ENCODE data around the gene GZMA.

GZMA gene

GRCh38 chr5:55102348-55102747 lies at the start of gene GZMA:
Gene GZMA, plus strand, starts transcription at chr5:55102646. Its CDS starts 37 bp downstream, at chr5:55102683.
- Histone ChIP-seq H3K9ac (ENCODE audit: low read depth in 1 of 2, low read length in 2 of 2) (no peak within 1 kb of the TSS), H3K27me3 (ENCODE audit: control insufficient read depth in 1 of 2, insufficient read depth in 2 of 2, low read length in 2 of 2) (no peaks in the 10 kb centered on the region), H3K27ac (ENCODE audit: low read depth, low read length) (no peak within 1 kb of the TSS), H3K36me3 (ENCODE audit: control insufficient read depth in 1 of 2, insufficient read depth in 2 of 2, low read length in 2 of 2) (no peaks in the 10 kb centered on the region), H3K4me1 (ENCODE audit: control insufficient read depth in 1 of 2, insufficient read depth in 2 of 2, low read length in 2 of 2) (no peaks in the 10 kb centered on the region), H3K4me3 (ENCODE audit: low read depth in 1 of 2, low read length in 2 of 2) (peak within 1 kb of the TSS in 1 of 2 donors; percentile 28), H3K9me3 (ENCODE audit: control insufficient read depth in 1 of 2, low read length in 2 of 2) (no peaks in the 10 kb centered on the region)

GRCh38 chr5:55055183-55055582 lies 47.3 kb upstream of the GZMA start:
- Histone ChIP-seq H3K9ac (ENCODE audit: low read depth in 1 of 2, low read length in 2 of 2) (no peak overlapping the region), H3K36me3 (ENCODE audit: control insufficient read depth in 1 of 2, insufficient read depth in 2 of 2, low read length in 2 of 2) (no peaks in the 10 kb centered on the region), H3K4me3 (ENCODE audit: low read depth in 1 of 2, low read length in 2 of 2) (no peak overlapping the region), H3K4me1 (ENCODE audit: control insufficient read depth in 1 of 2, insufficient read depth in 2 of 2, low read length in 2 of 2) (no peaks in the 10 kb centered on the region), H3K27me3 (ENCODE audit: control insufficient read depth in 1 of 2, insufficient read depth in 2 of 2, low read length in 2 of 2) (no peaks in the 10 kb centered on the region), H3K9me3 (ENCODE audit: control insufficient read depth in 1 of 2, low read length in 2 of 2) (peaks cover 6 to 13% of the 10 kb centered on the region in 2 donors), H3K27ac (ENCODE audit: low read depth, low read length) (no peak overlapping the region)

GRCh38 chr5:55062039-55062779 lies 40.2 kb upstream of the GZMA start:
- no peak overlapping the region for H3K4me3 ChIP-seq (ENCODE audit: low read depth in 1 of 2, low read length in 2 of 2)
- no peak overlapping the region for H3K27ac ChIP-seq (ENCODE audit: low read depth, low read length)
- H3K27me3 ChIP-seq (ENCODE audit: control insufficient read depth in 1 of 2, insufficient read depth in 2 of 2, low read length in 2 of 2): no peaks in the 10 kb centered on the region

GRCh38 chr5:55063220-55063863 lies 39.1 kb upstream of the GZMA start:
- H3K4me3 ChIP-seq (ENCODE audit: low read depth in 1 of 2, low read length in 2 of 2): no peak overlapping the region
- H3K9ac ChIP-seq (ENCODE audit: low read depth in 1 of 2, low read length in 2 of 2): no peak overlapping the region
- no peaks in the 10 kb centered on the region for H3K36me3 ChIP-seq (ENCODE audit: control insufficient read depth in 1 of 2, insufficient read depth in 2 of 2, low read length in 2 of 2)
- no peak overlapping the region for H3K27ac ChIP-seq (ENCODE audit: low read depth, low read length)
- H3K4me1 ChIP-seq (ENCODE audit: control insufficient read depth in 1 of 2, insufficient read depth in 2 of 2, low read length in 2 of 2): no peaks in the 10 kb centered on the region
- H3K27me3 ChIP-seq (ENCODE audit: control insufficient read depth in 1 of 2, insufficient read depth in 2 of 2, low read length in 2 of 2): no peaks in the 10 kb centered on the region
- no peaks in the 10 kb centered on the region for H3K9me3 ChIP-seq (ENCODE audit: control insufficient read depth in 1 of 2, low read length in 2 of 2)

More at GRCh38 chr5:55062039-55062779, 40.2 kb upstream of the GZMA start:
- no peaks in the 10 kb centered on the region for H3K36me3 ChIP-seq (ENCODE audit: control insufficient read depth in 1 of 2, insufficient read depth in 2 of 2, low read length in 2 of 2)
- H3K4me1 ChIP-seq (ENCODE audit: control insufficient read depth in 1 of 2, insufficient read depth in 2 of 2, low read length in 2 of 2): no peaks in the 10 kb centered on the region
- H3K9me3 ChIP-seq (ENCODE audit: control insufficient read depth in 1 of 2, low read length in 2 of 2): no peaks in the 10 kb centered on the region
- no peak overlapping the region for H3K9ac ChIP-seq (ENCODE audit: low read depth in 1 of 2, low read length in 2 of 2)

- Histone ChIP-seq H3K27me3 (ENCODE audit: control insufficient read depth in 1 of 2, insufficient read depth in 2 of 2, low read length in 2 of 2) (no peaks in the 10 kb centered on the region), H3K27ac (ENCODE audit: low read depth, low read length) (no peak overlapping the region), H3K4me1 (ENCODE audit: control insufficient read depth in 1 of 2, insufficient read depth in 2 of 2, low read length in 2 of 2) (no peaks in the 10 kb centered on the region), H3K9me3 (ENCODE audit: control insufficient read depth in 1 of 2, low read length in 2 of 2) (no peaks in the 10 kb centered on the region), H3K4me3 (ENCODE audit: low read depth in 1 of 2, low read length in 2 of 2) (no peak overlapping the region), H3K36me3 (ENCODE audit: control insufficient read depth in 1 of 2, insufficient read depth in 2 of 2, low read length in 2 of 2) (no peaks in the 10 kb centered on the region), H3K9ac (ENCODE audit: low read depth in 1 of 2, low read length in 2 of 2) (no peak overlapping the region)
Measured at GRCh38 chr5:55063899-55064298, 38.5 kb upstream of the GZMA start.

GRCh38 chr5:55064523-55064922 lies 37.9 kb upstream of the GZMA start:
- no peak overlapping the region for H3K9ac ChIP-seq (ENCODE audit: low read depth in 1 of 2, low read length in 2 of 2)
- no peak overlapping the region for H3K27ac ChIP-seq (ENCODE audit: low read depth, low read length)
- H3K36me3 ChIP-seq (ENCODE audit: control insufficient read depth in 1 of 2, insufficient read depth in 2 of 2, low read length in 2 of 2): no peaks in the 10 kb centered on the region
- no peaks in the 10 kb centered on the region for H3K4me1 ChIP-seq (ENCODE audit: control insufficient read depth in 1 of 2, insufficient read depth in 2 of 2, low read length in 2 of 2)
- H3K9me3 ChIP-seq (ENCODE audit: control insufficient read depth in 1 of 2, low read length in 2 of 2): no peaks in the 10 kb centered on the region
- no peaks in the 10 kb centered on the region for H3K27me3 ChIP-seq (ENCODE audit: control insufficient read depth in 1 of 2, insufficient read depth in 2 of 2, low read length in 2 of 2)
- H3K4me3 ChIP-seq (ENCODE audit: low read depth in 1 of 2, low read length in 2 of 2): no peak overlapping the region

- H3K4me1 ChIP-seq (ENCODE audit: control insufficient read depth in 1 of 2, insufficient read depth in 2 of 2, low read length in 2 of 2): no peaks in the 10 kb centered on the region
- no peak overlapping the region for H3K4me3 ChIP-seq (ENCODE audit: low read depth in 1 of 2, low read length in 2 of 2)
- H3K27me3 ChIP-seq (ENCODE audit: control insufficient read depth in 1 of 2, insufficient read depth in 2 of 2, low read length in 2 of 2): no peaks in the 10 kb centered on the region
- H3K9ac ChIP-seq (ENCODE audit: low read depth in 1 of 2, low read length in 2 of 2): no peak overlapping the region
- H3K27ac ChIP-seq (ENCODE audit: low read depth, low read length): no peak overlapping the region
- no peaks in the 10 kb centered on the region for H3K9me3 ChIP-seq (ENCODE audit: control insufficient read depth in 1 of 2, low read length in 2 of 2)
- H3K36me3 ChIP-seq (ENCODE audit: control insufficient read depth in 1 of 2, insufficient read depth in 2 of 2, low read length in 2 of 2): no peaks in the 10 kb centered on the region
Measured at GRCh38 chr5:55066277-55066676, 36.2 kb upstream of the GZMA start.

GRCh38 chr5:55070968-55071367 lies 31.5 kb upstream of the GZMA start:
- H3K27me3 ChIP-seq (ENCODE audit: control insufficient read depth in 1 of 2, insufficient read depth in 2 of 2, low read length in 2 of 2): no peaks in the 10 kb centered on the region
- H3K9ac ChIP-seq (ENCODE audit: low read depth in 1 of 2, low read length in 2 of 2): no peak overlapping the region
- no peak overlapping the region for H3K27ac ChIP-seq (ENCODE audit: low read depth, low read length)
- no peaks in the 10 kb centered on the region for H3K4me1 ChIP-seq (ENCODE audit: control insufficient read depth in 1 of 2, insufficient read depth in 2 of 2, low read length in 2 of 2)
- no peak overlapping the region for H3K4me3 ChIP-seq (ENCODE audit: low read depth in 1 of 2, low read length in 2 of 2)
- no peaks in the 10 kb centered on the region for H3K36me3 ChIP-seq (ENCODE audit: control insufficient read depth in 1 of 2, insufficient read depth in 2 of 2, low read length in 2 of 2)
- H3K9me3 ChIP-seq (ENCODE audit: control insufficient read depth in 1 of 2, low read length in 2 of 2): no peaks in the 10 kb centered on the region

GRCh38 chr5:55071413-55071812 lies 31.0 kb upstream of the GZMA start:
- Histone ChIP-seq H3K4me1 (ENCODE audit: control insufficient read depth in 1 of 2, insufficient read depth in 2 of 2, low read length in 2 of 2) (no peaks in the 10 kb centered on the region), H3K27ac (ENCODE audit: low read depth, low read length) (no peak overlapping the region), H3K9me3 (ENCODE audit: control insufficient read depth in 1 of 2, low read length in 2 of 2) (no peaks in the 10 kb centered on the region), H3K27me3 (ENCODE audit: control insufficient read depth in 1 of 2, insufficient read depth in 2 of 2, low read length in 2 of 2) (no peaks in the 10 kb centered on the region), H3K36me3 (ENCODE audit: control insufficient read depth in 1 of 2, insufficient read depth in 2 of 2, low read length in 2 of 2) (no peaks in the 10 kb centered on the region), H3K4me3 (ENCODE audit: low read depth in 1 of 2, low read length in 2 of 2) (no peak overlapping the region), H3K9ac (ENCODE audit: low read depth in 1 of 2, low read length in 2 of 2) (no peak overlapping the region)

- Histone ChIP-seq H3K27ac (ENCODE audit: low read depth, low read length) (no peak overlapping the region), H3K36me3 (ENCODE audit: control insufficient read depth in 1 of 2, insufficient read depth in 2 of 2, low read length in 2 of 2) (no peaks in the 10 kb centered on the region), H3K27me3 (ENCODE audit: control insufficient read depth in 1 of 2, insufficient read depth in 2 of 2, low read length in 2 of 2) (no peaks in the 10 kb centered on the region), H3K9ac (ENCODE audit: low read depth in 1 of 2, low read length in 2 of 2) (no peak overlapping the region), H3K4me3 (ENCODE audit: low read depth in 1 of 2, low read length in 2 of 2) (no peak overlapping the region), H3K4me1 (ENCODE audit: control insufficient read depth in 1 of 2, insufficient read depth in 2 of 2, low read length in 2 of 2) (no peaks in the 10 kb centered on the region), H3K9me3 (ENCODE audit: control insufficient read depth in 1 of 2, low read length in 2 of 2) (no peaks in the 10 kb centered on the region)
Measured at GRCh38 chr5:55072666-55073065, 29.8 kb upstream of the GZMA start.
